Tibial nerve (tissue), 4 donors: ENCODE measurements around the gene LGI4.

Source experiments
- CTCF ChIP-seq, 5 experiments: fragments of 200-600 bp in 3 of 5; fragments of 450-650 bp in 2 of 5; sonication (generic) in 3 of 5; IDR thresholded peaks; one replicate each; pipeline ENCODE4 v1.5.1; 2016 to 2019; ENCODE audit warnings: antibody characterized with exemption in 5 of 5, mild to moderate bottlenecking in 3 of 5, moderate library complexity in 2 of 5
- EP300 ChIP-seq, 2 donors: sonication (generic); formaldehyde crosslinking; IDR thresholded peaks; one replicate each; pipeline ENCODE4 v1.6.1; 2017; ENCODE audit warnings: antibody characterized with exemption in 2 of 2, mild to moderate bottlenecking in 1 of 2
- POLR2A ChIP-seq, 2 donors: fragments of 450-650 bp; IDR thresholded peaks; one replicate each; pipeline ENCODE4 v1.6.1; 2017; ENCODE audit warnings: antibody characterized with exemption in 2 of 2, mild to moderate bottlenecking in 2 of 2, moderate library complexity in 2 of 2

- TF ChIP-seq POLR2A (IDR thresholded peaks at IDR 0.05) (no peak), CTCF (IDR thresholded peaks at IDR 0.05) (no peak), EP300 (IDR thresholded peaks at IDR 0.05) (no peak)
These were observed 41.4 kb downstream of the LGI4 start for GRCh38 chr19:35093430-35093829.
